Testis (tissue), 2 donors: Measurements from ENCODE around the gene CRISPLD2.

Experiments
- CTCF ChIP-seq, 3 experiments: fragments of 450-650 bp in 2 of 3; fragments of 200-600 bp in 1 of 3; sonication (generic) in 1 of 3; IDR thresholded peaks; one replicate each; pipeline ENCODE4 v1.5.1; 2016 to 2019; ENCODE audit warnings: antibody characterized with exemption in 3 of 3, mild to moderate bottlenecking in 2 of 3, moderate library complexity in 1 of 3
- POLR2A ChIP-seq: fragments of 450-650 bp; IDR thresholded peaks from one replicate; pipeline ENCODE4 v1.6.1; 2017; ENCODE audit warnings: antibody characterized with exemption, mild to moderate bottlenecking, moderate library complexity

GRCh38 chr16:84905965-84906460 is 86.2 kb downstream of the CRISPLD2 start:
- no peak for TF ChIP-seq CTCF (IDR thresholded peaks at IDR 0.05)
- TF ChIP-seq POLR2A: no peak
